Esophagus squamous epithelium (tissue), 4 donors: ENCODE results near the gene RNLS.

Experiments used
- CTCF ChIP-seq, 6 experiments: fragments of 450-650 bp in 4 of 6; fragments of 200-600 bp in 2 of 6; sonication (generic) in 2 of 6; IDR thresholded peaks; one replicate each; pipeline ENCODE4 v1.5.1; 2016 to 2019; ENCODE audit warnings: antibody characterized with exemption in 6 of 6, mild to moderate bottlenecking in 4 of 6, moderate library complexity in 4 of 6
- POLR2A ChIP-seq, 4 donors: fragments of 450-650 bp; IDR thresholded peaks; one replicate each; pipeline ENCODE4 v1.6.1; 2017; ENCODE audit warnings: antibody characterized with exemption in 4 of 4, mild to moderate bottlenecking in 4 of 4, moderate library complexity in 3 of 4

GRCh38 chr10:88409236-88409635, 173.9 kb downstream of the RNLS start:
- TF ChIP-seq CTCF (IDR thresholded peaks at IDR 0.05), result no peak
- TF ChIP-seq POLR2A (IDR thresholded peaks at IDR 0.05), result no peak
